ENCODE data around the gene HIBCH.

- no peak for TF ChIP-seq CTCF (conservative IDR thresholded peaks at IDR 0.05)
- no peak for TF ChIP-seq ZFX (IDR thresholded peaks at IDR 0.05)
These were observed 41.9 kb upstream of the HIBCH start for GRCh38 chr2:190361572-190361971.
